Transverse colon (tissue), 4 donors: ENCODE measurements around the gene UBN1.

ENCODE experiments used
- CTCF ChIP-seq, 5 experiments: fragments of 200-600 bp in 3 of 5; fragments of 450-650 bp in 2 of 5; sonication (generic) in 3 of 5; IDR thresholded peaks; 1 replicate in 2 of 5; 2 replicates in 3 of 5; pipeline ENCODE4 v1.5.1; 2016 to 2017; ENCODE audit warnings: antibody characterized with exemption in 5 of 5, inconsistent platforms in 3 of 5, mild to moderate bottlenecking in 2 of 5, moderate library complexity in 1 of 5
- EP300 ChIP-seq: sonication (generic); formaldehyde crosslinking; IDR thresholded peaks from one replicate; pipeline ENCODE4 v1.6.1; 2017; ENCODE audit warnings: antibody characterized with exemption, low read depth
- POLR2A ChIP-seq: fragments of 450-650 bp; IDR thresholded peaks from one replicate; pipeline ENCODE4 v1.6.1; 2016; ENCODE audit warnings: antibody characterized with exemption, mild to moderate bottlenecking, moderate library complexity
- POLR2AphosphoS5 ChIP-seq, 3 donors: sonication (generic); formaldehyde crosslinking; IDR thresholded peaks; one replicate each; pipeline ENCODE4 v1.6.1; 2016; ENCODE audit warnings: antibody characterized with exemption in 3 of 3

GRCh38 chr16:4893103-4893862, 46.0 kb downstream of the UBN1 start:
- TF ChIP-seq CTCF (IDR thresholded peaks at IDR 0.05) (no peak), POLR2A (no peak), POLR2AphosphoS5 (IDR thresholded peaks at IDR 0.05) (no peak), EP300 (no peak)
